GM23248 (cell line): ENCODE data around the gene TTC9. TPM values are rescaled to one million over a fixed set of nuclear protein-coding genes. Genes with fewer than 3 reads are reported as not detected.

Source experiments
- DNase-seq: peaks from one replicate; pipeline ENCODE4 v3.0.0-alpha.2; 2015
- H2AFZ ChIP-seq: fragments of 200-600 bp; sonication (generic); 2 replicates; pipeline ENCODE4 v1.6.1; 2016; ENCODE audit warnings: antibody characterized with exemption
- H3F3A ChIP-seq: fragments of 200-600 bp; sonication (generic); 2 replicates; pipeline ENCODE4 v1.6.1; 2016; ENCODE audit warnings: mild to moderate bottlenecking, antibody characterized with exemption, mixed run types; ENCODE audit not compliant: insufficient read depth
- H3K27ac ChIP-seq: fragments of 200-600 bp; sonication (generic); 2 replicates; pipeline ENCODE4 v1.5.1; 2016; ENCODE audit warnings: mild to moderate bottlenecking
- H3K27me3 ChIP-seq: fragments of 200-600 bp; sonication (generic); replicated peaks from 2 replicates; pipeline ENCODE4 v1.6.1; 2016; ENCODE audit warnings: mild to moderate bottlenecking; ENCODE audit not compliant: insufficient read depth
- H3K36me3 ChIP-seq: fragments of 200-600 bp; sonication (generic); 2 replicates; pipeline ENCODE4 v1.6.1; 2016; ENCODE audit warnings: low read depth, mild to moderate bottlenecking
- H3K4me1 ChIP-seq: fragments of 200-600 bp; sonication (generic); 2 replicates; pipeline ENCODE4 v1.6.1; 2016; ENCODE audit warnings: mild to moderate bottlenecking; ENCODE audit not compliant: insufficient read depth
- H3K4me2 ChIP-seq: fragments of 200-600 bp; sonication (generic); one replicate; pipeline ENCODE4 v1.6.1; 2016; ENCODE audit warnings: mild to moderate bottlenecking; ENCODE audit not compliant: unreplicated experiment
- H3K4me3 ChIP-seq: fragments of 200-600 bp; sonication (generic); 2 replicates; pipeline ENCODE4 v1.5.1; 2016; ENCODE audit warnings: mild to moderate bottlenecking
- H3K79me2 ChIP-seq: fragments of 200-600 bp; sonication (generic); 2 replicates; pipeline ENCODE4 v1.6.1; 2016; ENCODE audit warnings: mild to moderate bottlenecking; ENCODE audit not compliant: insufficient read depth
- H3K9ac ChIP-seq: fragments of 200-600 bp; sonication (generic); 2 replicates; pipeline ENCODE4 v1.6.1; 2016; ENCODE audit warnings: mild to moderate bottlenecking
- H3K9me2 ChIP-seq: fragments of 200-600 bp; sonication (generic); 2 replicates; pipeline ENCODE4 v1.6.1; 2016; ENCODE audit warnings: mixed run types, mild to moderate bottlenecking, moderate library complexity; ENCODE audit not compliant: insufficient read depth
- H3K9me3 ChIP-seq: fragments of 200-600 bp; sonication (generic); one replicate; pipeline ENCODE4 v1.6.1; 2017; ENCODE audit warnings: low read depth
- H4K20me1 ChIP-seq: fragments of 200-600 bp; sonication (generic); 2 replicates; pipeline ENCODE4 v1.6.0; 2016; ENCODE audit not compliant: insufficient read depth
- EZH2 ChIP-seq: fragments of 200-600 bp; sonication (generic); IDR thresholded peaks from 2 replicates; pipeline ENCODE4 v1.6.1; 2018; ENCODE audit warnings: antibody characterized with exemption, mild to moderate bottlenecking; ENCODE audit not compliant: insufficient read depth, poor library complexity, severe bottlenecking
- EZH2phosphoT487 ChIP-seq: fragments of 200-600 bp; sonication (generic); IDR thresholded peaks from 2 replicates; pipeline ENCODE4 v1.6.1; 2018; ENCODE audit warnings: antibody characterized with exemption, moderate library complexity, mild to moderate bottlenecking, low read depth; ENCODE audit not compliant: insufficient read depth
- WGBS, 2 experiments: methylation state at CpG; one replicate each; pipeline ENCODE4 v1.1.6; 2015 to 2017; ENCODE audit warnings: low lambda C conversion rate in 2 of 2, low coverage in 1 of 2; ENCODE audit errors: missing lambda C conversion rate in 2 of 2; 5-methylcytosine and 5-hydroxymethylcytosine counted together
- in situ Hi-C: fragments of 300-500 bp; cut with MboI; formaldehyde crosslinking; loops from 2 replicates; pipeline ENCODE4 v1.15.0; 2020
- polyA plus RNA-seq: library from polyadenylated mRNA; unstranded; fragments of >200 nt; fragmentation: Nextera tagmentation; extraction: Ambion mirVana; gene quantifications from 2 replicates; pipeline ENCODE4 v1.2.1, GENCODE V29; 2016
- total RNA-seq: library from RNA; depleted of rRNA; stranded (reverse); fragments of >200 nt; shearing (Covaris generic); gene quantifications from 2 replicates; pipeline ENCODE4 v1.2.3, GENCODE V29; 2014

The TTC9 gene
- total and polyA plus RNA-seq, 2 experiments from 2014 or later = not detected

DNA sequence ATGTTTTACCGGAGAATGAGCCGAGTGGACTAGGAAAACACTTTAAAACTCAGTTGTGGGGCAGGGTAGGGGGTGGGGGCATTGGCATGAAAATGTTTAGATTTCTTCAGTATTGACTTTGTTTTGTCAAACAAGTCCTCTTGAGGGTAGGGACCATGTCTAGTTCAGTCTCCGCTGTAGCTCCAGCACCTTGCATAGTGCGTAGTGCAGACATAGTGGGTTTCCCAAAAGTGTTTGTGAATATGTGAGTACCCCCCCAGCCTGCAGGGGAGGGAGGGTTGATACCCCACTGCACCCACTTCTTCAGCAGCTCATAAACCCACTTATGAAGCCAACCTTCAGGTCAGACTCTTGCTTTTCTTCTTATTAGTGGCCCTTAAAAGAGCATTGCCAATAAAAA lies 71.4 kb downstream of the TTC9 start:
- 59 to 63% methylated on average over 4 of the region's 4 CpGs for WGBS, 2 experiments
- in situ Hi-C loops = loop anchor here (10.0 kb wide), 1 partner anchor 88 kb away; no protein-coding TSS in a partner anchor

DNA sequence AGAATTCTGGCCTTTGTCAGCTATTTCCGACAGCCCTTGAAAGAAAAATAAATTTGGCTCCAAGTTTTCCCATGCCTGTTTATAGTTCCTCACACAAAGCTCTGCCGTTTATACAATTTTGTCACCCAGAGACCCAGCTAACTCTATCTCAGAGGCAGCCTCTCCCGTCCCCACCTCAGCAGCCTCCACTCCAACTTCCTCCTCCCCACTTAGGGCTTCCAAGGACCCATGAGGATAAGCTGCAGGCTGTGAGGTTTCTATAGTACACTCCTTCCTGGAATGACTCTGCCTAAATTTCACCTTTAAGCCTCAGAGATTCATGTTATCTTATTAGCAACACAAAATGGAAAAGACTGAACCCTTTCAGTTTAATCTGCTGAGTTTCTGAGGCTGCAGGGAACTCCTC lies 71.8 kb downstream of the TTC9 start:
- TF ChIP-seq EZH2 (no peak), EZH2phosphoT487 (no peak)
- no peak overlapping the region for H3K9ac ChIP-seq
- H3K4me2 ChIP-seq = no peak overlapping the region
- H3K27ac ChIP-seq = no peak overlapping the region
- no peaks in the 10 kb centered on the region for H3K79me2 ChIP-seq
- no peak for DNase-seq
- no peaks in the 10 kb centered on the region for H3K9me3 ChIP-seq
- H3K9me2 ChIP-seq = no peaks in the 10 kb centered on the region
- no peak overlapping the region for H2AFZ ChIP-seq
- H3K4me3 ChIP-seq = no peak overlapping the region
- in situ Hi-C loops = loop anchor here (10.0 kb wide), 1 partner anchor 89 kb away; no protein-coding TSS in a partner anchor
- H3F3A ChIP-seq = no peaks in the 10 kb centered on the region
- WGBS, 2 experiments = 15 to 22% methylated on average over 3 of the region's 3 CpGs
- peaks cover 36% of the 10 kb centered on the region for H3K27me3 ChIP-seq
- no peaks in the 10 kb centered on the region for H3K4me1 ChIP-seq
- H3K36me3 ChIP-seq = no peaks in the 10 kb centered on the region
- no peaks in the 10 kb centered on the region for H4K20me1 ChIP-seq

More for the DNA sequence above, 71.4 kb downstream of the TTC9 start:
- Histone ChIP-seq H3K9ac (no peak overlapping the region), H3F3A (no peaks in the 10 kb centered on the region), H3K36me3 (no peaks in the 10 kb centered on the region), H3K27ac (no peak overlapping the region), H3K9me3 (no peaks in the 10 kb centered on the region), H3K27me3 (peaks cover 36% of the 10 kb centered on the region), H3K4me2 (no peak overlapping the region), H2AFZ (no peak overlapping the region), H3K4me3 (no peak overlapping the region), H3K79me2 (no peaks in the 10 kb centered on the region), H4K20me1 (no peaks in the 10 kb centered on the region), H3K9me2 (no peaks in the 10 kb centered on the region), H3K4me1 (no peaks in the 10 kb centered on the region)
- no peak for DNase-seq
- TF ChIP-seq EZH2 = no peak

DNA sequence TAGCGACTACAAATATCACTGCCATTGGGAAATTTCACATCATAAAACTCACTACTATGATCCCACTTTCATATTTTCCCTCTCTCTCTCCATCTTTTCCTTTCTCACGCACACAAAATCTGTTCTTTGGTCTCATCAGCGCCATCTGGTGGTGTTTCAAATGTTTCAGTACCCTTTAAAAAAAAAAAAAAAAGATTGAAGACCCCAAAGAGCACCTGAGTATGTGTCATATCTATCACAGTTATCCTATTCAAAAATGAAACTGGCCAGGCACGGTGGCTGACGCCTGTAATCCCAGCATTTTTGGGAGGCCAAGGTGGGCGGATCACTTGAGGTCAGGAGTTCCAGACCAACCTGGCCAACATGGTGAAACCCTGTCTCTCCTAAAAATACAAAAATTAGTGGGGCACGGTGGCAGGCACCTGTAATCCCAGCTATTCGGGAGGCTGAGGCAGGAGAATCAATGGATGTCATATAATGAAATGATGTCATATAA lies 72.4 kb downstream of the TTC9 start:
- H4K20me1 ChIP-seq = no peaks in the 10 kb centered on the region
- no peaks in the 10 kb centered on the region for H3K4me1 ChIP-seq
- no peaks in the 10 kb centered on the region for H3K36me3 ChIP-seq
- in situ Hi-C loops = loop anchor here (10.0 kb wide), 1 partner anchor 89 kb away; no protein-coding TSS in a partner anchor
- H3K79me2 ChIP-seq = no peaks in the 10 kb centered on the region
- H2AFZ ChIP-seq = no peak overlapping the region
- peaks cover 39% of the 10 kb centered on the region for H3K27me3 ChIP-seq
- H3K4me3 ChIP-seq = no peak overlapping the region
- DNase-seq = peak; percentile 69
- no peaks in the 10 kb centered on the region for H3K9me3 ChIP-seq
- no peak overlapping the region for H3K4me2 ChIP-seq
- no peak overlapping the region for H3K27ac ChIP-seq
- no peak overlapping the region for H3K9ac ChIP-seq
- no peaks in the 10 kb centered on the region for H3F3A ChIP-seq
- no peaks in the 10 kb centered on the region for H3K9me2 ChIP-seq
- TF ChIP-seq EZH2 = no peak
- TF ChIP-seq EZH2phosphoT487 = no peak
- WGBS, 2 experiments = 13 to 14% methylated on average over 8 of the region's 8 CpGs

DNA sequence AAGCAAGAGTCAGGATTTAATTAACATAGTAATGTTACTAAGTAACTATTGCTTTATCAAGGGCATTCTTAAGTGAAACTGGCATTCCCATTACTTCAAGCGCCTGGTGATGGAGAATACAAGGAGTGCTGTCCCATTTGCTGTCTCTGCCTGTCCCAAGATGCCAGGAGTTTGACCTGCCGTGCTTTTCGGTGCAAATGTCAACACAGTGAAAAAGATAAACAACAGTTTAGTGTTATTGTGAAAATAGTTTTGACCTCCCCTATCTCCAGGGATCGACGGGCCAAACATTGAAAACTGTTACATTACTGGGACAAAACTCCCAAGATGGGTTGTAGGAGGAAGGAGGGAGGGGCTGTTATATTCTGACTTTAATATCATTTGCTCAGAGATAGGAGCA lies 74.8 kb downstream of the TTC9 start:
- H3K9me2 ChIP-seq = no peaks in the 10 kb centered on the region
- no peaks in the 10 kb centered on the region for H3K36me3 ChIP-seq
- no peaks in the 10 kb centered on the region for H3K4me1 ChIP-seq
- no peak overlapping the region for H3K4me2 ChIP-seq
- no peaks in the 10 kb centered on the region for H3F3A ChIP-seq
- no peaks in the 10 kb centered on the region for H4K20me1 ChIP-seq
- H3K27me3 ChIP-seq = peaks cover 42% of the 10 kb centered on the region
- TF ChIP-seq EZH2 (no peak), EZH2phosphoT487 (no peak)
- 36 to 41% methylated on average over 5 of the region's 5 CpGs for WGBS, 2 experiments
- H3K79me2 ChIP-seq = no peaks in the 10 kb centered on the region
- in situ Hi-C loops = loop anchor here (10.0 kb wide), 1 partner anchor 92 kb away; no protein-coding TSS in a partner anchor
- H3K4me3 ChIP-seq = no peak overlapping the region
- H3K9ac ChIP-seq = no peak overlapping the region
- H2AFZ ChIP-seq = no peak overlapping the region
- no peak for DNase-seq
- H3K9me3 ChIP-seq = no peaks in the 10 kb centered on the region
- H3K27ac ChIP-seq = no peak overlapping the region

DNA sequence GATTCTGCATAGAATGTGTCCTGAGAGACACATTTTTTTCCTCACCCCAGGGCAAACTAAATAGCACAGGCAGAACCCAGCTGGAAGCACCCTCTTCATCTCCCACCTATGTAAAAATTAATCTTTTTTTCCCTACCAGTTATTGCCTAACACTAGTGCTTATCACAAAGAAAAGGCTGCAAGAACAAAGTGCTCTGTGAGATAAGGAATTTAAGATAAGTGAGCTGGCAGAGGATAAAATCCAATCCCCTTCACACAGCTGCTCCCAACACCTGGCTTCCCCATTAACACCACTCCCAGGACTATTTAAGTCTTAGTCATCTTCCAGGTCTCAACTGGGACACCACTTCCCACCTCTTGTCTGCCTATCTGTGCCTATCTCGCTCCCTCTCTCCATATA lies 75.2 kb downstream of the TTC9 start:
- in situ Hi-C loops = loop anchor here (10.0 kb wide), 1 partner anchor 92 kb away; no protein-coding TSS in a partner anchor
- 27 to 30% methylated on average over 1 of the region's 1 CpG for WGBS, 2 experiments

More for the DNA sequence above, 75.2 kb downstream of the TTC9 start:
- Histone ChIP-seq H3F3A (no peaks in the 10 kb centered on the region), H3K9ac (no peak overlapping the region), H3K27me3 (peaks cover 41% of the 10 kb centered on the region), H3K4me1 (no peaks in the 10 kb centered on the region), H3K4me3 (no peak overlapping the region), H3K36me3 (no peaks in the 10 kb centered on the region), H3K9me2 (no peaks in the 10 kb centered on the region), H3K79me2 (no peaks in the 10 kb centered on the region), H2AFZ (no peak overlapping the region), H3K9me3 (no peaks in the 10 kb centered on the region), H3K4me2 (no peak overlapping the region), H4K20me1 (no peaks in the 10 kb centered on the region), H3K27ac (no peak overlapping the region)
- TF ChIP-seq EZH2 (no peak), EZH2phosphoT487 (no peak)
- no peak for DNase-seq
